ENCODE data around the gene CYP4A22.
A peak's percentile ranks its signal among the peaks of the same experiment; 100 is the strongest.
"Not testable (repeated sequence)": the region's sequence is repeated elsewhere in the genome, so short reads cannot be mapped to it uniquely, and the experiment has no call there.

CYP4A22 gene

GRCh38 chr1:47157957-47158356 is 20.7 kb downstream of the CYP4A22 start:
- not testable (repeated sequence) for DNase-seq

- DNase-seq, result no peak
Observed at GRCh38 chr1:47160716-47161115, 23.5 kb downstream of the CYP4A22 start.

GRCh38 chr1:47161298-47162040 is 24.2 kb downstream of the CYP4A22 start:
- no peak for DNase-seq

- no peak for DNase-seq
Observed at GRCh38 chr1:47164552-47164951, 27.3 kb downstream of the CYP4A22 start.

GRCh38 chr1:47172782-47173181 is 35.5 kb downstream of the CYP4A22 start:
- no peak for DNase-seq

- DNase-seq, result no peak
Observed at GRCh38 chr1:47174656-47175020, 37.4 kb downstream of the CYP4A22 start.

GRCh38 chr1:47175227-47175934 is 38.1 kb downstream of the CYP4A22 start:
- DNase-seq, result peak; percentile 59

DNA sequence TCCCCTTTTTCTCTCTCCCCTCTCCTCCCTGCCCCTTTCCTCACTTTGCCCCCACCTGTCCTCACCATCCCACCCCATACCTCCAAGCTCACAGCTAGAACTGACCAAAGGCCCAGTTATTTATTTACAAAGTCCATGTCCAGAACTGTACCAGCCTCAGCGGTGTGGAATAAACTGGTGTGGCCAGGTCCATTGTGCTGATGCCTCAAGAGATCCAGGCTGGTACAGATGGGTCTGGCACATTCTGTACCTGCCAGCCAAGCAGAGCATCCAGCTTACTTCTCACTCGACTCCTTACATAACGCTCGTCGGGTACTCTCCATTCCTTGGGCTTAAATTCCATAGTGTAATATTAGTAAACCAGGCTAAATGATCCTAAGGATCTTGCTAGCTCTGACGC is 40.8 kb downstream of the CYP4A22 start:
- no peak for DNase-seq

- no peak for DNase-seq
Observed at GRCh38 chr1:47178654-47179016, 41.4 kb downstream of the CYP4A22 start.

DNA sequence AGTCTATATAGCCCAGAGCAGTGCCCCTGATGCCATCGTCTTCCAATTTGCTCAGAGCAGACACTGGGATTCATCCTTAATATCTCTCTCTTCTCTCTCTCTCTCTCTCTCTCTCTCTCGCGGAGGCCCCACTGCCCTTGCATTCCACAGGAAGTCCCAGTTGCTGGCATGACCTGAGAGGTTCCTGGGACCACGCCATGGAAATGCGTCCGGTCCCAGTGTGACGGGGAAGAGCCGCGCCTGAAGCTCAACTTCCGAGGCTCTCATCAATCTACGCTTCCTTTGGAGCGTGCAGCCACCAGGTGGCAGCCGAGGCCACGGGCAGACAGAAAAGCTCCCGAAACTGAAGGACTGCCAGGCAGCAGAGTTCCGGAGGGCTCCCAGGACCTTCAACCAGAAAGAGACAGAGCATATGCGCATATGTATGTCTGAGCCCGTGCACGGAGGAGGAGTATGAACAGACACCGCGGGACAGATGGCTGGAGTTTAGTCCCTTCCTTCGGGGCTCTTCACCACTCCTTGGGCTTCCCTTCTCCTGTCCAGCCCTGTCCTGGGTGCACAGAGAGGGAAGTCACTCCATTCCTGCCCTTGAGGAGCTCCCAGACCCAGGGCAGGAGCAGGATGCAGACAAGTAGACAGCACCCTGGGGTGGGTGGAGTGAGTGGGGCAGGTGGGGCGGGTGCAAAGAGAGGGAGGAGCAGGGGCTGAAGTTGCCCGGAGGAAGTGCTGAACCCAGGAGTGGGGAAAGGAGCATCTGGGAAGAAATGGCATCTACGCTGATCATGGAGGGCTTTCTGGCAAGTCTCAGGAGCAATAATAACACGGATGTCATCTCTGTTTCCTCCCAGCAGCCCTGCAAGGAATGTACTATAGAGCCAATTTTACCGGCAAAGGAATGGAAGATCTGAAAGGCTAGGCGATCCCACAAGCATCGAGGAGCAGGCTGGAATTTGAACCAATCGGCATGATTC is 42.1 kb downstream of the CYP4A22 start:
- peak; percentile 94 for DNase-seq

- DNase-seq, result no peak
Observed at GRCh38 chr1:47179988-47180563, 42.8 kb downstream of the CYP4A22 start.

GRCh38 chr1:47180603-47181094 is 43.4 kb downstream of the CYP4A22 start:
- DNase-seq, result no peak

DNA sequence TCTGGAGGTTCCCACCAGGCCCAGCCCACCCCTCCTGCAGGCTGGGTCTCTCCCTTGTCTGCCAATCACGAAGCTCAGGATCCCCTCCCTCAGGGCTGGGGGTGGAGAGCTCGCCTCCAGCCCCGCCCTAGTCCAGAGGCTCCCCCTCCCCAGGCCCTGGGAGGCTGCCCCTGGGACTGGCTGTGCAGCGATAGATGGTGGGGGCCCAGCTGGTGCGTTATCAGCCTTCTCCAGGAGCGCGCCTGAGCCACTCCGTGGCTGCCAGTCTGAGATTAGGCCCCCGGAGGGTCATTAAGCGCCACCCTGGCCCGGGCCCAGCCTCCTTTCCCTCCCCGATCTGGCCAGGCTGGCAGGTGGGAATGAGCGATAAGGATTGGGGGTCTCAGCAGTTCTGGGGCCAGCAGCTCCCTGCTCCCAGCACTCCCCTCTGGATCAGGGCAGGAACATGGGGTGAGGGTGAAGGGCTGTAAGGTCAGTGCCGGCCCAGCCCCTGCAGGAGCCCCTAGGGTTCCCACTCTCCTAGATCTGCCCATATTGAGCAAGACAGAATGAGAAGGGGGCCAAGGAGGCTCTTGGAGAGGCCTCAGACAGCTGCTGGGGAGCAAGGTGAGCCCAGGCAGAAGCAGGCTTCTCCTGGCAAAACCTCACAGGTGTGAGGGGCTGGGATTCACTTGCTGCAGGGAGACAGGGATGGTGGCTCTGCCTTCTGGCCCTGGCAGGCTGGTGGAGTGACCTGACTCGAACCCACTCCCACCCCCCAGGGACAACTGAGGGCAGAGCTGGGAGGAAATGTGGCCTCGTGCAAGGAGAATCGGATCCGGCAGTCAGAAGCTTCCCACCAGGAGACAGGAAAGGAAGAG is 44.1 kb downstream of the CYP4A22 start:
- no peak for DNase-seq

DNA sequence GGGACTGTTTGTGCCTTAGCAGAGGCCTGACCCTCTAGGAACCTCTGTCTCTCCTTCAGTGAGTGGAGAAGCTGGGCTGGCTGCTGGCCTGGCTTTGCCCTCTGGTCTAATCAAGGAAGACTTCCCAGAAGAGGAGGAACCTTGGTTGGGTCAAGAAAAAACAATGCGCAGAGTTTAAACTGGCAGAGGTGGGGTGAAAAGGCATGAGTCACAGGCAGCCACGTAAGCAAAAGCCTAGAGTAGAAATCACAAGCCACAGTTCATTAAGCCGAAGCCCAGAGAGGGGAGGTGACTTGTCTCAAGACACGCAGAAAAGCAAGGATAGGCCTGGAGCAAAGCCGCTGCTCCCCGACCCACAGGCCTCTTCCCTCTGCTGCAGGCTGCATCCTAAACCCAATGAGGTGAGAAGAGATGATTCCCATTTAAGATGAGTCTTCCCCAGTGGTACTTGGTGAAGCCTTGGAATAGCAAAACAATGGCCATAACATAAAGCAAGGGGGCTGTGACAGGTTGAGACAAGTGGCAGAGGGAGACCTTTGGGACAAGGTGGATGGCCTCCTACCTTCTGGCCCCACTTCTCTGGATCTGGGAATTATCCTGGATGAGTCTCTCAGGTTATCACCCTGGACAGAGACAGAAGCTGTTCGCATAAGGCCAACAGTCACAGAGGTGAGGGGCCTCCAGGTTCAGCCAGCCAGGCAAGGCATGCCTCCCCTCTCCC is 44.9 kb downstream of the CYP4A22 start:
- peak; percentile 15 for DNase-seq

DNA sequence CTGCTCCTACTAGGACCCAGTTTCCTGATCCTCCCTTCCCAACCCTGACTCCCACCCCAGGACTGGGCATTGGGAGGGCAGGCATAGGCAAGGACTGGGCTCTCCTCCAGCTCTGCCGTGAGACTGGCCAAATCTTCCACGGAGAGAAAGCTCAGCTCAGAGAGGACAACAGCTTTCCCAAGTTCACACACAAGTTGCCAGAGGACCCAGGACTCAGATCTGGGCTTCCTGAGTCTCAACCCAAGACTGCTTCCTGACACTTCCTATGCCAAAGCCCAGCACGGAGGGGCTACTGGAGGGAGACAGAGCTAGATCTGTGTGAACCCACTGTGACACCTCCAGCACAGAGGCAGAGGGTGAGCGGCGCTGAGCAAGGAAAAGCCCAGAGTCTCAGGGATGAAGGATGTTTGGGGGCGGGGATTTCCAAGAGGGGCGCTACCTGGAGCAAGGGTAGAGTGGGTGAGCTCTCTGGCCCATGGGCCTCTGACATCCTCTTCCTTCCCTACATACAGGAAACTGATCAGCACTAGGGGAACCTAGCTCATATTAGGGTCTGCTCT is 45.5 kb downstream of the CYP4A22 start:
- no peak for DNase-seq

- no peak for DNase-seq
Observed at GRCh38 chr1:47183308-47184089, 46.3 kb downstream of the CYP4A22 start.

GRCh38 chr1:47184090-47184821 is 47.0 kb downstream of the CYP4A22 start:
- no peak for DNase-seq

- no peak for DNase-seq
Observed at GRCh38 chr1:47184822-47185677, 47.8 kb downstream of the CYP4A22 start.

Data from fibroblast of skin of back (primary cell).